Astrocyte (in vitro differentiated cells and primary cell): ENCODE measurements around the gene CRLF1. TPM values are rescaled to one million over a fixed set of nuclear protein-coding genes. Genes with fewer than 3 reads are reported as not detected.

Source experiments
- DNase-seq: peaks from one replicate; pipeline ENCODE4 v3.0.0-alpha.2; 2010; ENCODE audit warnings: low read depth
- FAIRE-seq: peaks from 2 replicates; lab custom pipeline; 2011; peaks lifted over from hg19 to GRCh38; lab: Jason Lieb, UNC
- H2AFZ ChIP-seq: 2 replicates; pipeline ENCODE4 v1.6.0; 2012; ENCODE audit warnings: low read depth, low read length, inconsistent platforms
- H3K27ac ChIP-seq: 2 replicates; pipeline ENCODE4 v1.5.1; 2011; ENCODE audit warnings: low read depth, low read length, inconsistent platforms
- H3K27me3 ChIP-seq: 2 replicates; pipeline ENCODE4 v1.6.0; 2011; ENCODE audit warnings: low read length, inconsistent platforms; ENCODE audit not compliant: insufficient read depth
- H3K36me3 ChIP-seq: 2 replicates; pipeline ENCODE4 v1.5.1; 2011; ENCODE audit warnings: low read length, inconsistent platforms; ENCODE audit not compliant: insufficient read depth
- H3K4me1 ChIP-seq: 2 replicates; pipeline ENCODE4 v1.5.1; 2011; ENCODE audit warnings: low read length, inconsistent platforms; ENCODE audit not compliant: insufficient read depth
- H3K4me2 ChIP-seq: 2 replicates; pipeline ENCODE4 v1.6.0; 2012; ENCODE audit warnings: low read length, inconsistent platforms
- H3K4me3 ChIP-seq: 2 replicates; pipeline ENCODE4 v1.5.1; 2011; ENCODE audit warnings: low read depth, mild to moderate bottlenecking, low read length, inconsistent platforms; ENCODE audit not compliant: insufficient read depth
- H3K79me2 ChIP-seq: 2 replicates; pipeline ENCODE4 v1.6.0; 2012; ENCODE audit warnings: mild to moderate bottlenecking, low read length, inconsistent platforms; ENCODE audit not compliant: insufficient read depth
- H3K9ac ChIP-seq: 2 replicates; pipeline ENCODE4 v1.6.0; 2012; ENCODE audit warnings: mild to moderate bottlenecking, low read length, inconsistent platforms
- H3K9me3 ChIP-seq: 2 replicates; pipeline ENCODE4 v1.5.1; 2012; ENCODE audit warnings: low read depth, mild to moderate bottlenecking, low read length, inconsistent platforms; ENCODE audit not compliant: insufficient read depth
- H4K20me1 ChIP-seq: 2 replicates; pipeline ENCODE4 v1.6.0; 2012; ENCODE audit warnings: low read length, inconsistent platforms; ENCODE audit not compliant: insufficient read depth
- H3K27ac Mint-ChIP-seq: one replicate; pipeline ENCODE4 v1.8.0; 2021; ENCODE audit warnings: mild to moderate bottlenecking, mixed read lengths; ENCODE audit not compliant: unreplicated experiment
- H3K27me3 Mint-ChIP-seq: one replicate; pipeline ENCODE4 v1.8.0; 2021; ENCODE audit warnings: low read depth, mixed read lengths; ENCODE audit not compliant: unreplicated experiment
- H3K36me3 Mint-ChIP-seq: one replicate; pipeline ENCODE4 v1.8.0; 2021; ENCODE audit warnings: low read depth, mixed read lengths; ENCODE audit not compliant: unreplicated experiment
- H3K4me1 Mint-ChIP-seq: one replicate; pipeline ENCODE4 v1.8.0; 2021; ENCODE audit warnings: low read depth, mixed read lengths; ENCODE audit not compliant: unreplicated experiment
- H3K4me3 Mint-ChIP-seq: one replicate; pipeline ENCODE4 v1.8.0; 2021; ENCODE audit warnings: mild to moderate bottlenecking, moderate library complexity, mixed read lengths; ENCODE audit not compliant: unreplicated experiment
- H3K9me3 Mint-ChIP-seq: one replicate; pipeline ENCODE4 v1.8.0; 2021; ENCODE audit warnings: mild to moderate bottlenecking, mixed read lengths; ENCODE audit not compliant: unreplicated experiment
- CTCF ChIP-seq: IDR thresholded peaks from 2 replicates; pipeline ENCODE4 v1.5.1; 2011; ENCODE audit warnings: low read depth, mild to moderate bottlenecking, inconsistent platforms, low read length, moderate library complexity; ENCODE audit not compliant: insufficient read depth
- EZH2 ChIP-seq: IDR thresholded peaks from 2 replicates; pipeline ENCODE4 v1.6.1; 2012; ENCODE audit warnings: mild to moderate bottlenecking, low read length, inconsistent platforms; ENCODE audit not compliant: insufficient read depth
- total RNA-seq: library from RNA; stranded (reverse); gene quantifications from 2 replicates; pipeline ENCODE4 v1.2.1, GENCODE V29; 2021

The CRLF1 gene
- total RNA-seq, 1 donor from 2014 or later = 18.5 TPM

GRCh38 chr19:18588611-18589379, 17.8 kb downstream of the CRLF1 start, which contains the start of gene REX1BD:
TSS of gene REX1BD (plus strand) at chr19:18588798. CDS start at chr19:18588802, 4 bp downstream.
- DNase-seq = peak; percentile 59
- H3K4me3 ChIP-seq = peak within 1 kb of the TSS; percentile 74
- Mint-ChIP-seq H3K27ac (peak within 1 kb of the TSS; percentile 84), H3K27me3 (peaks cover 5% of the 10 kb centered on the region), H3K9me3 (no peaks in the 10 kb centered on the region), H3K4me3 (peak within 1 kb of the TSS; percentile 86), H3K4me1 (peaks cover 9% of the 10 kb centered on the region), H3K36me3 (no peaks in the 10 kb centered on the region)
- peak; percentile 51 for TF ChIP-seq CTCF
- no peak for TF ChIP-seq EZH2
- no peaks in the 10 kb centered on the region for H3K36me3 ChIP-seq
- H2AFZ ChIP-seq = peak within 1 kb of the TSS; percentile 73
- H3K9me3 ChIP-seq = no peaks in the 10 kb centered on the region
- no peaks in the 10 kb centered on the region for H3K27me3 ChIP-seq
- peak within 1 kb of the TSS; percentile 93 for H3K4me2 ChIP-seq
- H4K20me1 ChIP-seq = peaks cover 30% of the 10 kb centered on the region
- H3K4me1 ChIP-seq = peaks cover 13% of the 10 kb centered on the region
- FAIRE-seq = no peak
- peak within 1 kb of the TSS; percentile 63 for H3K27ac ChIP-seq
- peak within 1 kb of the TSS; percentile 77 for H3K9ac ChIP-seq
- no peaks in the 10 kb centered on the region for H3K79me2 ChIP-seq

DNA sequence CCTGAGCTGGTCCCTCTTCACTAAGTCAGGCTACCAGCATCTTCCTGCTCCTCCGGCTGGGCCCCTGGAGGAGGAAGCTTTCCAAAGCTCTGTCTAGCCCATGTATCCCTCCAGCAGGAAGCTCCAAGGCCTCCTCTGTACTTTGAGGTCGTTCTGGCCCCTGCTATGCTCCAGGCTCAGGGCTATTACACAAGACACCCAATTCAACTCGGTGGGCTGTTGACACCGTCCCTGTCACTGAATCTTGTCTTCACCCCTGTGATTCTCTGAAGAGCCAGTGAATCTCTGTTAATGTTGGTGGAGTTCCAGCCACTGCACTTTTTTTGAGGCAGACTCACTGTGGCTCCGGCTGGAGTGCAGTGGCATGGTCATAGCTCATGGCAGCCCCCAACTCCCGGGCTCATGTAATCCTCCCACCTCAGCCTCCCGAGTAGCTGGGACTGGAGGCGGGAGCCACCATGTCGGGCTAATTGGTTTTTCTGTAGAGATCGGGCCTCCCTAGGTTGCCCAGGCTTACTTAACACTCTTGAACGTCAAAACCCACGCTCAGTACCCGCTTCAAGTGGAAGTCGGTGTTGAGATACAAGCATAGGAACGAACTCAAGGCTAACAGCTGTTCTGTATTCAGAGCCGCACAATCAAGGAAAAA, 18.5 kb downstream of the CRLF1 start:
- Histone ChIP-seq H3K9ac (peak overlapping the region; percentile 77), H3K4me1 (peaks cover 10% of the 10 kb centered on the region), H3K27ac (peak overlapping the region; percentile 20), H4K20me1 (peaks cover 23% of the 10 kb centered on the region), H3K79me2 (no peaks in the 10 kb centered on the region), H3K4me3 (peak overlapping the region; percentile 74), H2AFZ (peak overlapping the region; percentile 73), H3K27me3 (no peaks in the 10 kb centered on the region), H3K4me2 (peak overlapping the region; percentile 93), H3K9me3 (no peaks in the 10 kb centered on the region), H3K36me3 (no peaks in the 10 kb centered on the region)
- Mint-ChIP-seq H3K27me3 (peaks cover 5% of the 10 kb centered on the region), H3K27ac (peak overlapping the region; percentile 80), H3K9me3 (no peaks in the 10 kb centered on the region), H3K4me1 (peaks cover 6% of the 10 kb centered on the region), H3K36me3 (no peaks in the 10 kb centered on the region), H3K4me3 (peak overlapping the region; percentile 86)
- no peak for DNase-seq
- TF ChIP-seq EZH2 (no peak), CTCF (no peak)
- no peak for FAIRE-seq
